Upper lobe of right lung (tissue), 1 donor: Measurements from ENCODE around the gene MAPKAPK2. TPM values are rescaled to one million over a fixed set of nuclear protein-coding genes. Genes with fewer than 3 reads are reported as not detected.
"Not testable (repeated sequence)": the region's sequence is repeated elsewhere in the genome, so short reads cannot be mapped to it uniquely, and the experiment has no call there.

Experiments
- ATAC-seq: fragments of 200-7000 bp; cut with Tn5 transposase; one replicate; pipeline ENCODE4 v1.9.1; 2020; ENCODE audit warnings: mild to moderate bottlenecking, moderate library complexity
- DNase-seq: peaks from one replicate; pipeline ENCODE4 v3.0.0-alpha.2; 2020
- H3K27ac ChIP-seq: fragments of 200-600 bp; one replicate; pipeline ENCODE4 v1.8.0; 2022
- H3K27me3 ChIP-seq: fragments of 200-600 bp; one replicate; pipeline ENCODE4 v1.8.0; 2022; ENCODE audit warnings: mild to moderate bottlenecking
- H3K36me3 ChIP-seq: fragments of 200-600 bp; one replicate; pipeline ENCODE4 v1.8.0; 2022
- H3K4me1 ChIP-seq: fragments of 200-600 bp; one replicate; pipeline ENCODE4 v1.8.0; 2022
- H3K4me3 ChIP-seq: fragments of 200-600 bp; one replicate; pipeline ENCODE4 v1.8.0; 2022; ENCODE audit warnings: mild to moderate bottlenecking
- H3K9me3 ChIP-seq: fragments of 200-600 bp; one replicate; pipeline ENCODE4 v1.8.0; 2022
- CTCF ChIP-seq: fragments of 200-600 bp; IDR thresholded peaks from one replicate; pipeline ENCODE4 v1.8.0; 2022; ENCODE audit warnings: antibody characterized with exemption
- intact Hi-C: fragments of 100-400 bp; cut with DNase I; formaldehyde crosslinking; loops from one replicate; pipeline ENCODE4 v1.11.0; 2022
- total RNA-seq: library from RNA; stranded (reverse); fragmentation: NEBNext Ultra II Directional; extraction: Animal tissue kit (Norgen Biotek cat#: 25700); gene quantifications from one replicate; pipeline ENCODE4 v1.2.1, GENCODE V29; 2021
- donor health status: DM: no; HTN: yes; CAD: no; lungs with severe emphysema.

Gene MAPKAPK2
- total RNA-seq, 1 donor from 2014 or later = 92.3 TPM

GRCh38 chr1:206772243-206772937 lies 87.7 kb downstream of the MAPKAPK2 start, which contains the start of gene IL10:
Gene IL10 (minus strand): TSS chr1:206772494. CDS start chr1:206772435, 59 bp downstream.
- peak; percentile 47 for ATAC-seq
- TF ChIP-seq CTCF = no peak
- H3K4me3 ChIP-seq = no peak within 1 kb of the TSS

GRCh38 chr1:206774093-206774492 lies 89.4 kb downstream of the MAPKAPK2 start:
- no peak overlapping the region for H3K4me3 ChIP-seq
- no peaks in the 10 kb centered on the region for H3K9me3 ChIP-seq
- TF ChIP-seq CTCF = no peak
- ATAC-seq (peak; percentile 30), DNase-seq (no peak)
- H3K4me1 ChIP-seq = no peaks in the 10 kb centered on the region
- no peaks in the 10 kb centered on the region for H3K36me3 ChIP-seq
- no peak overlapping the region for H3K27ac ChIP-seq
- no peaks in the 10 kb centered on the region for H3K27me3 ChIP-seq
- intact Hi-C loops = no loop called here

More at GRCh38 chr1:206772243-206772937, 87.7 kb downstream of the MAPKAPK2 start, which contains the start of gene IL10:
- no peaks in the 10 kb centered on the region for H3K27me3 ChIP-seq
- no peaks in the 10 kb centered on the region for H3K36me3 ChIP-seq
- H3K27ac ChIP-seq = peak within 1 kb of the TSS; percentile 42
- H3K9me3 ChIP-seq = no peaks in the 10 kb centered on the region
- no peaks in the 10 kb centered on the region for H3K4me1 ChIP-seq
- intact Hi-C loops = no loop called here
- DNase-seq = no peak

GRCh38 chr1:206776229-206776628 lies 91.5 kb downstream of the MAPKAPK2 start:
- intact Hi-C loops = no loop called here
- no peaks in the 10 kb centered on the region for H3K9me3 ChIP-seq
- H3K27me3 ChIP-seq = no peaks in the 10 kb centered on the region
- no peak overlapping the region for H3K4me3 ChIP-seq
- no peak for DNase-seq
- no peak for TF ChIP-seq CTCF
- no peaks in the 10 kb centered on the region for H3K36me3 ChIP-seq
- no peak overlapping the region for H3K27ac ChIP-seq
- H3K4me1 ChIP-seq = no peaks in the 10 kb centered on the region
- peak; percentile 67 for ATAC-seq

- intact Hi-C loops = no loop called here
- H3K36me3 ChIP-seq = no peaks in the 10 kb centered on the region
These were observed 93.3 kb downstream of the MAPKAPK2 start for GRCh38 chr1:206778031-206778430.

GRCh38 chr1:206778911-206779310 lies 94.2 kb downstream of the MAPKAPK2 start:
- ATAC-seq, intact Hi-C loops: not testable (repeated sequence)

More at GRCh38 chr1:206778031-206778430, 93.3 kb downstream of the MAPKAPK2 start:
- no peak for TF ChIP-seq CTCF
- ATAC-seq = no peak
- no peak for DNase-seq
- Histone ChIP-seq H3K27me3 (no peaks in the 10 kb centered on the region), H3K27ac (no peak overlapping the region), H3K4me3 (no peak overlapping the region), H3K9me3 (no peaks in the 10 kb centered on the region), H3K4me1 (no peaks in the 10 kb centered on the region)

GRCh38 chr1:206779638-206780037 lies 94.9 kb downstream of the MAPKAPK2 start:
- Histone ChIP-seq H3K27me3 (no peaks in the 10 kb centered on the region), H3K36me3 (no peaks in the 10 kb centered on the region), H3K4me3 (no peak overlapping the region), H3K4me1 (peaks cover 2% of the 10 kb centered on the region), H3K27ac (no peak overlapping the region), H3K9me3 (no peaks in the 10 kb centered on the region)
- DNase-seq = no peak
- no peak for TF ChIP-seq CTCF
- intact Hi-C loops = no loop called here
- peak; percentile 61 for ATAC-seq

More at GRCh38 chr1:206778911-206779310, 94.2 kb downstream of the MAPKAPK2 start:
- H3K27ac ChIP-seq, DNase-seq, H3K9me3 ChIP-seq, H3K27me3 ChIP-seq, H3K4me3 ChIP-seq, H3K4me1 ChIP-seq, H3K36me3 ChIP-seq: not testable (repeated sequence)
